Activated CD8-positive, alpha-beta memory T cell treated with anti-CD3 and anti-CD28 coated beads, Interleukin-2, amount 50 U/mL, for 48 hours (primary cell): ENCODE measurements around the gene THRA.

Experiments used
- DNase-seq: peaks from one replicate; pipeline ENCODE4 v3.0.0-alpha.2; 2020

The THRA gene

DNA sequence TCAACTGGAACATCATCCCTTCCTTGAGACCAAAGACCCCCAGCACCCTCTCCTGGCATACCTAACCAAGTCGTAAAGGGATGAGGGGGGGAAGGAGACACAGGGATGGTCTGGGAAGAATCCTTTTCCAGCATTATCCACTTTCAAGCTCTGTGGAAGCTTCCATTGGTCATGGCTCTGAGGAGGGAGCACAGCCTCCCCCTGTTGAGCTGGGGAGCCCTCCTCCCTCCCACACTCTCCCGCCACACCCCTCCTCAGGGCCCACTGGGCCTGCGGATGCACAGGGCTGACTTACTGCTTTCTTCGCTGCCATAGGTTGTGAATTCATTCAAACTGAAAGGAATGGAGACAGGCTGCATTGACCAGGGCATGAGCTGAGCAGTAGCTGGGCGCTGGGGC is 35.2 kb upstream of the THRA start:
- DNase-seq: no peak

DNA sequence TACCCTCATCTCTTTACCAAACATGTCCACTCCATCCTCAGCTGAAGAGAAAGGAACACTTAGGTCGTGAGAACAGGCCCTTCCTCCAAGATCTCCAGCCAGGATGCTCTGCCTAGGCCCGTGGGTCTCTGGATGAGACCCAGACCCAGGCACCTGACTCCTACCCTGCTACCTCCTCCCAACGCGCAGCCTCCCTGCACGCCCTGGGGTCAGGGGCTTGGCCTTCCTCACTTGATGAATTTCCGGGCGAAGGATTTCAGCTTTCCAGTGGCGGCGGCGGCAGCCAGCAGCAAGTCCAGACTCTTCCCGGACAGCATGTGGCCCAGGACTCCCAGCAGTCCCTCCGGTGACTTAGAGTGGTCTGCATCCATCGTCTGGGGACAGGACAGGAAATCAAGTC is 34.2 kb upstream of the THRA start:
- DNase-seq: no peak

DNA sequence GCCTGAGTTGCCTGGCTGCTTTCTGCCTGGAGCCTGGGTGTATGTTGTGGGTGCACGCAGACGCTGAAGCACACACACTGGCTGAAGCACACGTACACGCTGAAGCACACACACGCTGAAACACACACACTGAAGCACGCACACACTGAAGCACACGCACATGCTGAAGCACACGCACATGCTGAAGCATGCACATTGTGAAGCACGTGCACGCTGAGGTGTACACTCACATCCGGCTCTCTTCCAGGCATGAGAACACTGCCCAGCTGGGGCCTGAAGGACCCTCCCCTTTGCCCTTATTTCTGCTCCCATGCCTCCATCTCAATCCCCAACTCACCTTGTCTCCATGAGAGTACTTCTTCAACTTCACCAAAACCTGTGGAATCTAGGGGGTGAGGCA is 31.1 kb upstream of the THRA start:
- no peak for DNase-seq

DNA sequence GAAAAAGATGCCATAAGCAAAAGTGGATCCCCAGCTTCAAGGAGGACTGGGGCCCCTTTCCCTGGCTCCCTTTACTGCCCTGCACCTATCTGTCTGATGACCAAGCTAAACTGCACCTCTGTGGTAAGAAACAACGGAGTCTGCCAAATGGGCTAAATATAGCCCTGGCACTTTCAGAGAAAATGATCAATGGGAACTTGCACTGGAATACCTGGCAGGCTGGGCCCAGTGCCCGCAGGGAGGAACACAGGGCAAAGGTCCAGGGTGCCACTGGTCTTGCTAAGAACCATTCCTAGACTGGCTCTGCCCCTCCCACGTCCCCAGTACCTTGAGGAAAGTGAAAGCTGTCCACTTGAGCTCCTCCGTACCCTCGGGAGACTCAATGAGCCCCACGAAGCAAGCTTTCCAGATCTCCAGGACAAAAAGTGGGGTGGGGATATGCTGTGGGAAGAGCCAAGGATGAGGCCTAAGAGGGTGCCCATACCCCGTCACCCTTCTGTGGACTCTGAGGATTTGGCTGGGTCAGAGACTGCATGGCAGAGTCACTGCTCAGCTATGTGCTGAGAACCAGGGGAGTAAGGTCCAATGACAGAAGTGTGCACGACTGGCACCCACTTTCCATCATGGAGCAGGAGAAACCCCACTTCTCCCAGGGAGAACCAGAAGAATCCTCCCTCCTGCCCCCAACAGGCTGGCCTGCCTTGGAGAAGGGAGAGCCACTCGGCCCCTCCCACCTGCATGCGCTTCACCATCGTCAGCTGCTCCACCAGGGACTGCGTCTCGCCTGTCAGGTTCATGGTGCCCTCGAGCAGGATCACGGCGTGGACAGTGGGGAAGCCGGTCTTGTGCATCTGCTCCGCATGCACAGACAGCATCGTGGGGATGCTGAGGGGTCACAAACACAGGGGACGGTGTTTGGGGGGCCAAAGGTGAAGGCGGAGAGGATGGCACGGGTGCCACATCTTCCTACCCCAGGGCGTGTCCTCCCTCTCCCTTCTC is 30.1 kb upstream of the THRA start:
- DNase-seq: no peak

DNA sequence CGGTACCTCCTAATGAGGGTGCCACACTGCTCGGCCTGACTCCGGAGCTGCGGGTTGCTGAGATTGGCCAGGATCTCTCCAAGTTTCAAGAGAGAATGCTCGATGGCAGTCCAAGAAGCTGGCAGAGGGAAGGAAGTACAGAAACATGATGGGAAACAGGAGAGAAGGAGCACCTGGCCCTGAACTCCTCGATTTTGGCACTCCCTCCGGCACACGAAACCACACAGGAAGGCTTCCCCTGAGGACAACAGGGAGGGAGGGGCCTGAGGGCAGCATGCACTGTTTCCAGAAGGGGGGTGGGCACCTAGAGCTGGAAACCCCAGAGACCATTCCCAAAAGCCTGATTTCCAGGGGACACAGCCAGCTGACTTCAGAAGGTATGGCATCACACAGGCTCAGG is 29.4 kb upstream of the THRA start:
- no peak for DNase-seq

DNA sequence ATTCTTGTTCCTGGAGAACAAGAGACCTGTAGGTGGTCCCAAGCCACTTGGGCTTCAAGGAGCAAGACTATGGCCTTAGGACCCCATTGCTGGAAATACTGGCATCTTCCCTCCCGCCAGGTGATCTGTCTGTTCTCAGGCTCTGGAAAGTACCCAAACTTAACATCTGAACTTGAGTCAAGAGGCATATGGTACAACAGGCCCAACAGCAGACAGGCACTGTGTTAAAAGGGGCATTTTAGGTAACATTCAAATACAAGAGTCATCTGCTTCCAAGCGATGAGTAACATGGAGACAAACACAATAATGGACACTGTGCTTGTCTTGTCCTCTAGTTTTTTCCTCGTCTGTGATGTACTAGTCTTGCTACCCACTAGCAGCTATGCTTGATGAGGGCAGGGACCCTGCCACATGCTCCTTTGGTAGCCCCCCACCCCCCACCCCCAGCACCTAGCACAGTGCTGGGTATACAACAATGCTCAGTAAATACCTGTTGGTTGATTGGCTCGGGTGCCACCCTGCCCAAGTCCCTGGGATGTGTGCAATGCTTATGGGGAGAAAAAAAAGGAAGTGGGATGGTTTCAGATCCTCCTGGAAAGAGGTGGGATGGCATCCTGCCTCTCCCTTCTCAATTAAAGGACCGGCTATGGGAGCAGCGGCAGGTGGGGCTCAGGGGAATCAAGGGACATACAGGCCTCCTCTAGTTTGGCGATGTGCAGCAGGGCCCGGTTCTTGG is 28.2 kb upstream of the THRA start:
- no peak for DNase-seq

DNA sequence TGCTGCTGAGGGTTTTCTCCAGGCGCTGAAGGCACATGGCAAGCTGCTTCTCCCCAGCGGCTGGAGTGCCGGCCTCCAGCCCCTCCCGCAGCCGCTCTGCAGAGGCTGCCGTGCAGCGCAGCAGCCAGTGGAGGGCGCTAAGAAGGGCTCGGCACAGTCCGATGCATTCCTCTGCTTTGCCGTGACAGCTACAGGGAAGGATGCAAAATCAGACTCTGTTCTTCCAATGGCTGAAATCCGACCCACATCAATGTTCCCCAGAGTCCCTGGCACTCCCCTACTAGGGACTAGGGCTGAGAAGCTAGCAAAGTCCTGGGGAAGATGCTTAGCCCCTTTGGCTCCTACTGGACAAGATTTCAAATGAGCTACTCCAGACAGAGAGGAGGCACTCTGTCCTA is 27.6 kb upstream of the THRA start:
- DNase-seq: no peak

DNA sequence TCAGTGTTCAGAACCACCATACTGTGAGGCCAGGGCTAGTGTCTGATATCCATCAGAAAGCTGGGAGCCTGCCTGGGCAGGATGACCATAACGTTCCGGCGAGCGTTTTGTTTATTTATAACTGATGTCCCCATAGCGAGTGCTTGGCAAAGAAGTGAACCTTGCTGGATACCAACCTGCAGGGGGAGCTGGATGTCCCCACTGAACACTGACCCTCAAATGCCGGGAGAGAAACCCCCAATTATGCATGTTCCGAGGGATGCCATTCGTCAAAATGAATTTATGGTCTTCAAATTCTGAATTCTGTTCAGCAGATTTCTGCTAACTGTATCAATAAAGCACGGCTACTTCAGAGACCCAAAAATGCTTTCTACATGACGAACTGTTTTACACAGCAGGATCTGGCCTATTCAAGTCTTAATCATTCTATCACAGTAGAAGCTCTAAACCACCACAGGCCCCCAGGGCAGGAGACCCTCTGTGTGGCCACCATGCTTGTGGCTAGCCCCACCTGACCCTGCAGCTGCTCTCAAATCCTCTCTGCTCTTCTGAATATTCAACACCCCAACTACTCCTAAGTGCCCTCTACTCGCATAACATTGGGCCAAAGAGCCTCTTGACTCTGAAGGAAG is 23.8 kb upstream of the THRA start:
- no peak for DNase-seq

DNA sequence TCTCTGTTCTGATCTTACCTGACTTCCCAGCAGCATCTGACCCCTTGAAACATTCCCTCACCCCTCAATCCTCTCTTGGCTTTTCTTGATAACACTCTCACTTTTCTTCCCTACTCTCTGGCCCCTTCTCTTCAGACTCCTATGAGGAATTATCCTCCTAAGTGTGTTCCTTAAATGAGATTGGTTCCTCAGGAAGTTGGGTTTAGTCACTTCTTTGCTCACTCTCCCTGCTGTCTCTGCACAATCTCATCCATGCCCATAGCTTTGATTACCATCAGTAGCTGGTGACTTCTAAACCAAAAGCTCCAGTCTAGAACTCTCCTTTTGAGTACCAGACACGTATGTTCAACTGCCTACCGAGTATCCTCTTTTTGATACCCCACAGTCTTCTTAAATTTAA is 21.6 kb upstream of the THRA start:
- no peak for DNase-seq

DNA sequence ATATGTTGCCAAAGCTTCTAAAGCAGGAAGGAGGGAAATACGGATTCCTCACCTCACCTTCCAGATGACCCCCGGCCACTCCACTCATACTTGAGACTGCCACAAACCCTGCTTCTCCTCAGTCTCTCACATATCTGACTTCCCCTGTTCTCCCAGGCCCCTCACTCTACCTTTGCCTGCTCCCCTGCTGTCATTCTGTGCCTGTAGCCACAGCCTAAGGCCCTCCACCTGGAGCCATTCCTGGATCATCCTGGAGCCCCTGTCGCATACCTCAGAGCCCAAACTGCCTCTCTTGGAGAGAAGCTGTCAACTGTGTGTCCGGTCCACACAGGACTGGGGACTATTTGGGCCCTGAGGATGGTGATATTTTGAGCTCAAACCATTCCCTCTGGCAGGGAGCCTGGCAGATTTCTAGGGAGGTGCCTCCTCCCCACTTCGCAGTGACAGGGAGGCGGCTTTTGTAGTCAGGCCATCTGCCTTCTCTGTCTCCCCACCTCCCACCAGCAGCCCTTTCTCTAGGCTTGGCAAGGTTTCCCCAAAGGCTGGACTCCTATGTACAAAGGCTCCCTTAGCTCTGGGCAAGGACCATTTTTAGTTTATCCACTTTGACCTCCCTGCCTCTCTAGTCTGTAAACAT is 6.3 kb upstream of the THRA start:
- DNase-seq: no peak

DNA sequence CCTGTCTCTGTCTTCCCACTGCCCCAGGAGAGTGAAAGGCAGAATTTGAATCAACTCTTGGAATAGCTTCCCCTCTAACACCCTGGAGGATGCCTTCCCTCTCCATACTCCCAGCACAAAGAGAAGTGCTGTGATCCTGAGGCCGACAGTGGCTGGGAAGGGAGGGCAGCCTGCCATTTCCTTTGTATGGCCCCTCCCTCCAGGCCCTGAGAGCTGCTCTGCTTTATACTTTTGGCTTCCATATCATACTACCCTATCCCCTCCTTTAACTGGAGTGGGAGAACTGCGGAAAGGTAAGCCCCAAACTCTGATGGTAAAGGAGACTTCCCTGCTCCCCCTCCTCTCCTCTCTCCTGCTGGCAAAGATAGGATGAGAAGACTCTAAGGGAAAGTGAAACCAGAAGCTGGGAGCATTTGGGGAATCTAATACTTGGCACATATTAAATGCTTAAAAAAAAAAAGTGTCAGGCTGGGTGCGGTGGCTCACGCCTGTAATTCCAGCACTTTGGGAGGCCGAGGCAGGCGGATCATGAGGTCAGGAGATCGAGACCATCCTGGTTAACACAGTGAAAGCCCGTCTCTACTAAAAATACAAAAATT is 4.5 kb upstream of the THRA start:
- no peak for DNase-seq

DNA sequence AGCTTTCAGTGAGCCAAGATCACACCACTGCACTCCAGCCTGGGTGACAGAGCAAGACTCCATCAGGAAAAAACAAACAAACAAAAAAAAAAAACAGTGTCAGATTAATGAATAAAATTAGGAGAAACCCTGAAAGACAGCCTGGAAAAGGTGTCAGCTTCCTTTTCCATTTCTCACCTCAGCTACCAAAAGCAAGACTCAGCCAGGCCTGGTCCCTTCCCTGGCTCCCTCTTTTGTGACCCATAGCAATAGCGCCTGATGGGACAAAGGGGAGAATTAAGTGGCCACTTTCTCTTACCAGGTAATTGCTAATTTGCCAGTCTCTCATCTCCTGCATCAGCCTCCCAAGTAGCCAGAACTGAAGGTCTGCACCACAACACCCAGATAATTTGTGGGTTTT is 3.9 kb upstream of the THRA start:
- no peak for DNase-seq

DNA sequence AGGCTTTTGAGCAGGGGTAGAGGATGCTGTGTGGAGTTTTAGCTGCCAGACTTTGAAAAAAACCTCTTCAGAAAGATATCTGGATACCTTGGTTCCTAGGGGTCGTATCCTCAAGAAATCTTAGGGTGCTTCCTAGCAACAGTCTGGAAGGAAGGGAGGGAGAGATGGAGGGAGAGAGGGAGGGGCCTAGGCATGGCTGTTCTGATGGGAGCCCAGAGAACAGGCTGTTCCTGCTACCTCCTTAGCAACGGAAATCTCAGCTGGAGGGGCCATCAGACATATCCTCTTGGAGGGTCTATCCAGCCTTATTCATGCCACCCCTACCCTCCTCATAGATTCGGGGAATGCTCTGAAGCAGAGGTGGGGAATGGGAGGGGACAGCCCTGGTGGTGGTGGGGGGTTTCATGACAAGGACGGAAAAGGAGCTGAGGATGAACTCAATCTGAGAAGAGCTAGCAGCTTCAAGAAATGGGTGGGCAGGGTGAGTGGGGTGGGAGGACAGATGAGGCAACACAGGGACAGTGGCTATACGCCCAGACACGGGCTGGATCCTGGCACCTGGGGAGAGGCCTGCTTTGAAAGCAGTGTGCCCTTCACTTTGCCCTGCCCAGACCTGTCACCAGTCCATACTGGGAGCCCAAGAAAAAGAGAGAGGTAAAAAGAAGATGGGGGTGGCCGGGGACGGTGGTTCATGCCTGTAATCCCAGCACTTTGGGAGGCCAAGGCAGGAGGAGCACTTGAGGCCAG is 2.9 kb upstream of the THRA start:
- no peak for DNase-seq

DNA sequence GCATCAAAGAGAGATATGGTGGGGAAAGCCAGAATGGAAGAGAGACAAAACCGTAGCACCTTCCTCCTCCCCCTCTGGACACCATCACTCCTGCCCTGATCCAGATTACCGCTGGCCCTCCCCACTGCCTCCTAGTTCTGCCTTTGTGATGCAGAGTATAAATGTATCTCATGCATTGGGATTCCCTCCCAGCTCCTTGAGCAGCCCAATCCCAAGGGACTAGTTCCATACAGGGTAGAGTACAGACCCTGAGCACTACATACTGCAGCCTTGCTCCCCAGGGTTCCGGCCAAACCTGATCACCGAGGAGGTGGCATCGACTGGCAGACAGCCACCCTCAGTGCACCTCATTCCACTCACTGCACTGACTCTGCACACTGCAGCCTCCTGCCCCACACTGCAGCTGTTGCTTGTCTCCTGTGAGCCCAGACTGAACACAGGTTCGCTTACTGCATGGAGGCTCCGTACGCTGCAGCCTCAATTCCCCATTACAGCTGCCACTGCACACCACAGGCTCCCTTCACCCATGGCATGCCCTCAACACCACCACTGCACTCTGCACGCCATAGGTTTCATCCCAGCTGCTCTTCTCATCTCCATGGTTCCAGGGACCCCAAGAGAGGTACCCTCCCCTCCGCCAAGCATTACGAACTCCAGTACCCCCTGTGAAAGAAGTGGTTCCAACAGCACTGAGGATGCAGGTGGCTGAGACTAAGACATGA is 1.7 kb upstream of the THRA start:
- DNase-seq: no peak

DNA sequence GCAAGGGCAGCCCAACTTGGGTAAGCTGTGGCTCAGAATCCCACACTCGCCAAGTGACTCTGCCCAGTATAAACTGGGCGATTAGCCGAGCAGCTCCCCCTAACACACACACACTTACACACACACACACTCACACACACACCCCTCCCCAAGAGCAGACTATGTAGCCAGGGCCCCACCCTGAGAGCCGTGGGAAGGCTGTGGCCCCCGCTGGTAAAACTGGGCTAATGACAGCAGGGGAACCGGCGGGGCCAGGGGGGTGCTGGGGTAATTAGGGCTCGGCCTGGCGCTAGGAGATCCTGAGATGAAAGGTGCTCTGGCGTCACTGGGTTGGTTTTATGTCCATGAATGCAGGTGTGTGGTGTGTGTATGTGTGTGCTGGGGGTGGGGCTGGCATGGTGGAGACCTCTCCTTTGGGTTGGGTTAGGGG is 1.1 kb upstream of the THRA start:
- DNase-seq: no peak

DNA sequence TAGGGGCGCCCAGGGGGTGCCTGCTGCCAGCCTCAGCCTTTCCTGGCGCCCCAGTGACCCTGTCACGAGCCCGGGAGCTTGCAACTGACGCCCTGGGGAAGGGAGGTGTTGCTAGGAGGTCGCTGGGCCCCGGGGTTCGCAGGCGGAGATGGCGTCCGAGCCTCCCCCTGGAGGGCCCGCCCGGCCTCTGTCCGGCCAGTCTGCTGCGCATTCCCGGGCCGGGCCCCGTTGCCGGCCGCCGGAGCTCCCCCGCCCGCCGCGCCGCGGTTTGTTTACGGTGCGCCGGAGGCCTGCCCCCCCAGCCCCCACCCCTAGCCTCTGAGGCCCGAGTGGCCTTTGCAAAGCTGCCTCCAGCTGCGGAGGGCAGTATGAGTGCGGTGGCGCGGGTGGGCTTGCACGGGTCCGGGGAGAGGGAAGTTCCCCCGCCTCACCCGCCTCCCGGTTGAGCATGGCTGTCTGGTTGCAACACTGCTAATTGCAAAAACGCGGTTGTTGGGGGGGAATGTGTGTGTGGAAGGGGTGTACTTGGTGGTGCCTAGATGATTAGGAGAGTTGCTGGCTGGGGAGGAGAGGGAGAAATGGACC is 514 bp downstream of the THRA start:
- DNase-seq: peak; percentile 73

DNA sequence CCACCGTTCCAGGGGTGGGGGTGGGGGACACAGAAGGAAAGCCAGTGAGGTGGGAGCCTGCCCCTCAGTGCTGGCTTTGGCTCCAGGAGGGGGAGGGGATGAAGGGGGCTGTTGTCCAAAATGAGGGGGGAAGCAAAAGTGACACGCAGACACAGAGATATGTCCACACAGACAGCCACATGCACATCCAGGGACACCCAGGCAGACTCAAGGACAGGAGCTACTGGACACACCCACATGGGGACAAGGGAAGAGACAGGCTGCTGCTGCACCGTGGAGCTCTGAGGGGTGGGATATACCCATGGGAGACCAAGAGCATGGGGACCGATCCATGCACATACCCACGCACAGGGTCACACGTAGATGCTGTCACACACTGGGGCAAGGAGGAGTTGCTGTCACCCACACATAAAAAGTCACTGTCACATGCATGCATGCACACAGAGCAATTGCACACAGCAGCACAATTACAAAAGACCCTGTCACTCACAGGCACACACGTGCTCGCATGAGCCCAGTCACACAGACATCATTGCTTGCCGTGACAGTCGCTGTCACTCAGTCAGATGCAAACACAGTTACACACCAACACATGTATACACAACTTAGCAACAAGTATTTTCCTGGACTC is 1.3 kb downstream of the THRA start:
- no peak for DNase-seq

DNA sequence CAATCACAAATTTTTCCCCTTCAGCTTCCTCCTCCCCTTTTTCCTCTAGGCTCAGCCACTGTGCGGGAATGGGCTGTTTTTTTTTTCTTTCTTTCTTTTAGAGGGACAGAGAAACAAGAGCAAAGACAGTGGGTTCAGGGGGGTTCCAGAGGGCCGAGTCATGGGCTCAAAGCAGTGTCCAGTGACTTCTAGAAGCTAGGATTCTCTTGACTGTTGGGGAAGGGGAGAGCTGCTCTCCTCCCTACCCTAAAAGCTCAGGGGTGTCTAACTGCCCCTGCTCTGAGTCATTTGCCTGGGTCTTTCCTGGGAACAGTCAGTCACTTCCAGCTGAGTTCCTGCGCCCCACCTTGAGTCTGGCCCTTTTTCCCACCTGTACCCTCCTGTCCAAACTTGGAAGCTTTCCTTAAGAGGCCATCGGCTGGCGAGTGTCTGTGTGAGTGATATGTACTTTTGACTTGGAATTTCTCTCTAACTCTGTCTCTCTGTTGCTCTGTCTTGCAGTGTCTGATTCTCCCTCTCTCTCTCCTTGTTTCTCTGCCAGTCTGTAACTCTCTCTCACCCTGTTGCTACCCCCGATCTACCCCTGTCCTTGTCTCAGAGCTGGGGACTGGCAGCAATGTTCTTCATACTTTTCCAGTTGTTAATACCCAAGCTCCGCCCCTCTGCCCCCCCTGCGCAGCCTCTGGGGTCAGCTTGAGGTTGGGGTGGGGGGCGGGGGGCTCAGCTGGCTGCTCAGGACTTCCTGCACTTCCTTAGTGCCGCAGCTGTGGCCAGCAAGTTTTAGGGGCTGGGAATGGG is 2.4 kb downstream of the THRA start:
- DNase-seq: no peak

DNA sequence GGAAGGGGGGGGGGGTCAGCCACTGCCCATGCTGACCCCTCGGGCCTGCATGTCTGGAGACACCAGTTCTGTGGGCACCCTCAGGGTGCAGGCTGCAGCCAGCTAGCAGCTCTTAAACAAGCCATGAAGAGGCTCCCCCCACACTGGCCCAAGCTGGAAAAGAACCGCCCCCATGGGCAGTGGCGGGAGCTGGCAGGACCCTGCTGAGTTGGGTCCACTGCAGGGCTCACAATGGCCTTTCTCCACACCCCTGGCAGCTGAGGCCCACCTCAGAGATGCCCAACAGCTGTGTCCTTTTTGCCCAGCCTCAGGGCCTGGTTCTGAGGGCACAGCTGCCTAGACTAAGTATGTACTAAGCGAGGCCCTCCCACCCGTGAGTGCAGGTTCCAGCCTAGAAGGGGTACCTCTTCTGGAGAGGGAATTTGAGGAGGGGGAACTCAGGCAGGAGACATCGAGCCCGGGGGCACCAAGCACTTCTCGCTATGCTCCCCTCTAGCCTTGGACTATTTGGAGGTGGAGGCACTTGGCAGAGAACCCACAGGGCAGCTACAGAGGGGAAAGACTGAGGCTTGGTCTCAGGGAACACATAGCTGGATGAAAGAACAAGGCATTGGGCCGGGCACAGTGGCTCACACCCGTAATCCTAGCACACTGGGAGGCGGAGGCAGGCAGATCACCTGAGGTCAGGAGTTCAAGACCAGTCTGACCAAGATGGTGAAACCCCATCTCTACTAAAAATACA is 3.2 kb downstream of the THRA start:
- DNase-seq: no peak
